Anterior cingulate cortex (tissue), 58 donors: ENCODE data around the gene TMEM87B.
A peak's percentile ranks its signal among the peaks of the same experiment; 100 is the strongest.

Experiments
- DNase-seq, 58 donors: peaks; one replicate each; lab custom pipeline; 2025; lab: John Stamatoyannopoulos, UW

The TMEM87B gene

GRCh38 chr2:112147382-112148168, 92.5 kb downstream of the TMEM87B start:
- no peak for DNase-seq

GRCh38 chr2:112148477-112148876, 93.4 kb downstream of the TMEM87B start:
- no peak for DNase-seq

- DNase-seq: no peak
Observed at GRCh38 chr2:112149194-112149593, 94.1 kb downstream of the TMEM87B start.

- no peak for DNase-seq
Observed at GRCh38 chr2:112149866-112150435, 94.9 kb downstream of the TMEM87B start.

GRCh38 chr2:112150447-112150846, 95.4 kb downstream of the TMEM87B start:
- DNase-seq: no peak

- DNase-seq: no peak
Observed at GRCh38 chr2:112150851-112151250, 95.8 kb downstream of the TMEM87B start.

GRCh38 chr2:112151271-112151670, 96.2 kb downstream of the TMEM87B start:
- DNase-seq: no peak

GRCh38 chr2:112151701-112152440, 96.8 kb downstream of the TMEM87B start:
- no peak for DNase-seq

- peak in 3 of 58 donors; percentile 20 to 39 (median 31) for DNase-seq
Observed at GRCh38 chr2:112152476-112153178, 97.6 kb downstream of the TMEM87B start.

GRCh38 chr2:112153179-112153490, 98.1 kb downstream of the TMEM87B start:
- DNase-seq: peak in 1 of 58 donors; percentile 25

- DNase-seq: no peak
Observed at GRCh38 chr2:112153501-112153900, 98.4 kb downstream of the TMEM87B start.

- DNase-seq: no peak
Observed at GRCh38 chr2:112154246-112155117, 99.4 kb downstream of the TMEM87B start.

GRCh38 chr2:112155331-112156151, 100.5 kb downstream of the TMEM87B start:
- DNase-seq: no peak

GRCh38 chr2:112156152-112156986, 101.3 kb downstream of the TMEM87B start:
- no peak for DNase-seq

GRCh38 chr2:112157472-112157871, 102.4 kb downstream of the TMEM87B start:
- DNase-seq: no peak

- DNase-seq: no peak
Observed at GRCh38 chr2:112159454-112159921, 104.4 kb downstream of the TMEM87B start.

GRCh38 chr2:112160283-112161250, 105.5 kb downstream of the TMEM87B start:
- DNase-seq: no peak
